K562 (cell line): ENCODE measurements around the gene MED15. TPM values are rescaled to one million over a fixed set of nuclear protein-coding genes. Genes with fewer than 3 reads are reported as not detected.
A peak's percentile ranks its signal among the peaks of the same experiment; 100 is the strongest.

ENCODE experiments used
- CHD4 ChIP-seq: fragments of 200-600 bp; sonication (generic); IDR thresholded peaks from 3 replicates; pipeline ENCODE4 v1.6.1; 2012; ENCODE audit warnings: low read depth, mild to moderate bottlenecking, mixed read lengths, low read length, inconsistent platforms; ENCODE audit not compliant: insufficient read depth, insufficient replicate concordance, poor library complexity, severe bottlenecking
- ETV5 ChIP-seq: sonication (generic); formaldehyde crosslinking; IDR thresholded peaks from 2 replicates; pipeline ENCODE4 v1.4.0; 2020; ENCODE audit warnings: low read depth, mild to moderate bottlenecking, missing genetic modification reagents
- FOXJ3 ChIP-seq: sonication (generic); formaldehyde crosslinking; IDR thresholded peaks from 2 replicates; pipeline ENCODE4 v1.4.0; 2020; ENCODE audit warnings: mild to moderate bottlenecking, missing genetic modification reagents
- HDAC6 ChIP-seq: IDR thresholded peaks from 2 replicates; pipeline ENCODE4 v1.6.1; 2012; ENCODE audit warnings: low read depth, mild to moderate bottlenecking, control low read depth, inconsistent platforms, low read length, moderate library complexity
- MBD2 ChIP-seq: sonication (generic); IDR thresholded peaks from 2 replicates; pipeline ENCODE4 v1.6.1; 2016; ENCODE audit warnings: low read depth, borderline replicate concordance
- MLX ChIP-seq, 2 experiments: fragments of 450-650 bp in 1 of 2; sonication (generic) in 1 of 2; formaldehyde crosslinking; conservative IDR thresholded peaks; 2 replicates each; pipeline versions ENCODE4 v1.4.0 to v1.8.1; 2020 to 2022; ENCODE audit warnings: mild to moderate bottlenecking in 1 of 2, missing genetic modification reagents in 1 of 2
- NFRKB ChIP-seq: fragments of 450-650 bp; IDR thresholded peaks from 2 replicates; pipeline ENCODE4 v1.6.1; 2016; ENCODE audit warnings: low read depth
- NFXL1 ChIP-seq: fragments of 450-650 bp; formaldehyde crosslinking; IDR thresholded peaks from 2 replicates; pipeline ENCODE4 v1.4.0; 2021; ENCODE audit warnings: mild to moderate bottlenecking
- PBX2 ChIP-seq, 2 experiments: IDR thresholded peaks in 1 of 2; conservative IDR thresholded peaks in 1 of 2; 2 replicates each; pipeline ENCODE4 v1.6.1; 2016; ENCODE audit warnings: low read depth in 2 of 2, mild to moderate bottlenecking in 1 of 2, missing compliant biosample characterization in 1 of 2, missing genetic modification characterization in 1 of 2, moderate library complexity in 1 of 2
- ZFP36 ChIP-seq: fragments of 150-350 bp; IDR thresholded peaks from 2 replicates; pipeline ENCODE4 v1.6.1; 2018; ENCODE audit warnings: low read length, low read depth; ENCODE audit not compliant: partially characterized antibody
- ZNF224 ChIP-seq: sonication (generic); formaldehyde crosslinking; IDR thresholded peaks from 2 replicates; pipeline ENCODE4 v1.8.0; 2022; ENCODE audit warnings: mild to moderate bottlenecking, missing genetic modification reagents
- ZNF280A ChIP-seq: fragments of 450-650 bp; IDR thresholded peaks from 2 replicates; pipeline ENCODE4 v1.6.1; 2018; ENCODE audit warnings: mild to moderate bottlenecking, low read depth; ENCODE audit not compliant: partially characterized antibody
- polyA plus RNA-seq, 8 experiments: library from polyadenylated mRNA; depleted of rRNA in 4 of 8; stranded (reverse) in 5 of 8; unstranded in 3 of 8; fragments of >200 nt; fragmentation: Nextera tagmentation in 2 of 8; fragmentation: Illumina TruSeq in 1 of 8; extraction: Ambion mirVana in 2 of 8; extraction: Trizol in 1 of 8; gene quantifications; 2 replicates each; pipeline versions ENCODE4 v1.2.1 to v1.2.3, GENCODE V29; 2011 to 2014; ENCODE audit warnings: inconsistent platforms in 1 of 8, missing spikeins in 1 of 8
- total RNA-seq, 7 experiments: library from RNA; depleted of rRNA in 6 of 7; stranded (reverse); fragments of >200 nt in 6 of 7; fragmentation: Illumina TruSeq in 2 of 7; extraction: Trizol in 2 of 7; gene quantifications; 2 replicates each; pipeline versions ENCODE4 v1.2.1 to v1.2.3, GENCODE V29; 2011 to 2021; ENCODE audit warnings: low replicate concordance in 1 of 7
- TF ChIP-seq, protein P1 (sequence below): fragments of 450-650 bp; formaldehyde crosslinking; IDR thresholded peaks from 2 replicates; pipeline ENCODE4 v1.4.0; 2022; ENCODE audit warnings: missing genetic modification characterization
- TF ChIP-seq, protein P2 (sequence below): fragments of 250-450 bp; sonication (Bioruptor Pico); IDR thresholded peaks from 2 replicates; pipeline ENCODE4 v1.4.0; 2020; ENCODE audit warnings: borderline replicate concordance

MED15 gene
- total and polyA plus RNA-seq, 9 of the 15 experiments (the other 6 are each of a cell fraction or from before 2014, with no cell fraction given): 4.0 to 271 (median 60.1) TPM

DNA sequence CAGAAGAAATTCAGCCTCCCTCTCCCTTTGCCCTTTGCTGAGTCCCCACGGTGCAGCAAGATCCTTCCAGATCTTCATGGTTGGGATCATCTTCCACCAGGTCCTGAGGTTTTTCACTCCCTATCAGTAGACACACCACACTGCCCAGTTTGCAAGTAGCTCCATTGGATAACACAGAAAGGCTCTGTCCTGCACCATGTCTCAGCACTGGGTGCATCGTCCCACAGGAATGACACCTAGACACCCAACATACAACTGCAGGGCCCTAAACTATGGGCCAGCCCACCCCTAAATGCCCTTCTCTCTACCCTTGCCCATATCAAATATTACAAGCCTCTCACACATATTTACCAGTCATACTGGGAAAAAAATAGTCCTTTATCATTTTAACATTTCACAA, 21.2 kb upstream of the MED15 start (continued):
- TF ChIP-seq ZNF280A (no peak), NFRKB (no peak), FOXJ3 (CRISPR knock-in tag) (no peak), ZFP36 (no peak), NFXL1 (CRISPR knock-in tag) (no peak), PBX2 (CRISPR knock-in tag; IDR thresholded peaks at IDR 0.05; ENCODE audit: low read depth) (0 out of 2 replicates have a peak, but pooled peaks have one; percentile 27), PBX2 (tag; conservative IDR thresholded peaks at IDR 0.05; ENCODE audit: low read depth) (no peak), MBD2 (0 out of 2 replicates have a peak, but pooled peaks have one; percentile 17), CHD4 (no peak), ETV5 (CRISPR knock-in tag) (no peak), HDAC6 (0 out of 2 replicates have a peak, but pooled peaks have one; percentile 40), MLX (CRISPR knock-in tag; conservative IDR thresholded peaks at IDR 0.05) (no peak), ZNF224 (CRISPR knock-in tag) (no peak)
- TF ChIP-seq, protein P1, sequence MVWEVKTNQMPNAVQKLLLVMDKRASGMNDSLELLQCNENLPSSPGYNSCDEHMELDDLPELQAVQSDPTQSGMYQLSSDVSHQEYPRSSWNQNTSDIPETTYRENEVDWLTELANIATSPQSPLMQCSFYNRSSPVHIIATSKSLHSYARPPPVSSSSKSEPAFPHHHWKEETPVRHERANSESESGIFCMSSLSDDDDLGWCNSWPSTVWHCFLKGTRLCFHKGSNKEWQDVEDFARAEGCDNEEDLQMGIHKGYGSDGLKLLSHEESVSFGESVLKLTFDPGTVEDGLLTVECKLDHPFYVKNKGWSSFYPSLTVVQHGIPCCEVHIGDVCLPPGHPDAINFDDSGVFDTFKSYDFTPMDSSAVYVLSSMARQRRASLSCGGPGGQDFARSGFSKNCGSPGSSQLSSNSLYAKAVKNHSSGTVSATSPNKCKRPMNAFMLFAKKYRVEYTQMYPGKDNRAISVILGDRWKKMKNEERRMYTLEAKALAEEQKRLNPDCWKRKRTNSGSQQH: no peak
- TF ChIP-seq, protein P2, sequence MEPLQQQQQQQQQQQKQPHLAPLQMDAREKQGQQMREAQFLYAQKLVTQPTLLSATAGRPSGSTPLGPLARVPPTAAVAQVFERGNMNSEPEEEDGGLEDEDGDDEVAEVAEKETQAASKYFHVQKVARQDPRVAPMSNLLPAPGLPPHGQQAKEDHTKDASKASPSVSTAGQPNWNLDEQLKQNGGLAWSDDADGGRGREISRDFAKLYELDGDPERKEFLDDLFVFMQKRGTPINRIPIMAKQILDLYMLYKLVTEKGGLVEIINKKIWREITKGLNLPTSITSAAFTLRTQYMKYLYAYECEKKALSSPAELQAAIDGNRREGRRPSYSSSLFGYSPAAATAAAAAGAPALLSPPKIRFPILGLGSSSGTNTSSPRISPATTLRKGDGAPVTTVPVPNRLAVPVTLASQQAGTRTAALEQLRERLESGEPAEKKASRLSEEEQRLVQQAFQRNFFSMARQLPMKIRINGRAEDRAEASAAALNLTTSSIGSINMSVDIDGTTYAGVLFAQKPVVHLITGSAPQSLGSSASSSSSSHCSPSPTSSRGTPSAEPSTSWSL (CRISPR knock-in tag): 0 out of 2 replicates have a peak, but pooled peaks have one; percentile 40
